MM.1S (cell line): Measurements from ENCODE around the gene C19orf25.

Experiments
- CTCF ChIP-seq: fragments of 300-600 bp; sonication (generic); IDR thresholded peaks from 2 replicates; pipeline ENCODE4 v1.5.1; 2016; ENCODE audit warnings: antibody characterized with exemption, low read length, mixed read lengths
- EZH2 ChIP-seq: fragments of 300-600 bp; sonication (generic); optimal IDR thresholded peaks from 2 replicates; pipeline ENCODE3; 2017; ENCODE audit warnings: low read depth, mild to moderate bottlenecking, antibody characterized with exemption, low read length, mixed read lengths
- EZH2phosphoT487 ChIP-seq: fragments of 300-600 bp; sonication (generic); IDR thresholded peaks from 2 replicates; pipeline ENCODE4 v1.6.1; 2018; ENCODE audit warnings: antibody characterized with exemption, low read length

DNA sequence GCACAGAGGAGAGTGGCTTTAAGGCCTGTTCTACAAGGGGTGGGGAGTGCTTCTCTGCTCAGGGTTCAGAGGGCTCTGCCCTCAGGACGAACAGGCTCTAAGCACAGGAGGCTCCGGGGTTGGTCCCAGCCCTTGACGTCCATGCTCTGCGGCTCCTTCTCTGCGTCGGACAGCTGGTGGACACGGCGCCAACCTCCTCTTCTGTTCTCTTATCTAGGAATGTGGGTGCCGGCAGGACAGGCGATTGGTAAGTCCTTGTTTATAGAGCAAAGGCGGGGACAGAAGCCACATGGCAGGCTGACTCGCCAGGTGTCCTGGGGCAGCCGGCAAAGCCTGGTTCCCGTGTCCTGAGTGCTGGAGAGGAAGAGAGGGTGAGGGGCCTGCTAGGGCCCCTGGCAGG is 49.3 kb downstream of the C19orf25 start:
- TF ChIP-seq CTCF (no peak), EZH2phosphoT487 (no peak), EZH2 (no peak)
